ENCODE data around the gene VARS2.
"Not testable (repeated sequence)": the region's sequence is repeated elsewhere in the genome, so short reads cannot be mapped to it uniquely, and the experiment has no call there.

VARS2 gene

GRCh38 chr6:30900863-30901417 lies 13.1 kb upstream of the VARS2 start:
- DNase-seq: no peak

- DNase-seq: no peak
Observed at GRCh38 chr6:30901436-30901835, 12.6 kb upstream of the VARS2 start.

GRCh38 chr6:30902196-30902595 lies 11.8 kb upstream of the VARS2 start:
- DNase-seq: not testable (repeated sequence)

GRCh38 chr6:30902709-30903108 lies 11.3 kb upstream of the VARS2 start:
- DNase-seq: no peak

- no peak for DNase-seq
Observed at GRCh38 chr6:30903236-30903635, 10.8 kb upstream of the VARS2 start.

GRCh38 chr6:30907290-30907757 lies 6.7 kb upstream of the VARS2 start:
- DNase-seq: not testable (repeated sequence)

- peak; percentile 97 for DNase-seq
Observed at GRCh38 chr6:30907758-30908591, 6.1 kb upstream of the VARS2 start, which contains the start of gene GTF2H4. Gene GTF2H4, plus strand, starts transcription at chr6:30908207.

GRCh38 chr6:30908700-30909099 lies 5.3 kb upstream of the VARS2 start:
- DNase-seq: no peak

- DNase-seq: not testable (repeated sequence)
Observed at GRCh38 chr6:30910473-30910872, 3.6 kb upstream of the VARS2 start.

GRCh38 chr6:30912746-30913520 lies 1.1 kb upstream of the VARS2 start:
- DNase-seq: no peak

- no peak for DNase-seq
Observed at GRCh38 chr6:30913721-30914075, 340 bp upstream of the VARS2 start.

GRCh38 chr6:30914854-30915590 lies 984 bp downstream of the VARS2 start:
- DNase-seq: no peak

- peak; percentile 4 for DNase-seq
Observed at GRCh38 chr6:30915591-30915946, 1.5 kb downstream of the VARS2 start.

GRCh38 chr6:30917041-30917440 lies 3.0 kb downstream of the VARS2 start:
- no peak for DNase-seq

GRCh38 chr6:30917487-30917886 lies 3.4 kb downstream of the VARS2 start:
- DNase-seq: no peak

GRCh38 chr6:30918670-30919069 lies 4.6 kb downstream of the VARS2 start:
- no peak for DNase-seq

- DNase-seq: no peak
Observed at GRCh38 chr6:30922447-30922852, 8.4 kb downstream of the VARS2 start.

GRCh38 chr6:30924040-30924627 lies 10.1 kb downstream of the VARS2 start:
- not testable (repeated sequence) for DNase-seq

- DNase-seq: no peak
Observed at GRCh38 chr6:30926644-30927043, 12.6 kb downstream of the VARS2 start.

GRCh38 chr6:30927080-30927479 lies 13.0 kb downstream of the VARS2 start:
- DNase-seq: not testable (repeated sequence)

- DNase-seq: no peak
Observed at GRCh38 chr6:30928677-30929076, 14.6 kb downstream of the VARS2 start.

GRCh38 chr6:30930506-30930905 lies 16.5 kb downstream of the VARS2 start:
- DNase-seq: no peak

GRCh38 chr6:30931272-30931671 lies 17.2 kb downstream of the VARS2 start:
- no peak for DNase-seq
